GM12891 (cell line): Measurements from ENCODE around the gene SYT5.

ENCODE experiments used
- DNase-seq: peaks from one replicate; pipeline ENCODE4 v3.0.0; 2011; ENCODE audit warnings: low spot score; ENCODE audit not compliant: insufficient read length
- FAIRE-seq: peaks from 2 replicates; lab custom pipeline; 2011; peaks lifted over from hg19 to GRCh38; lab: Jason Lieb, UNC
- PAX5 ChIP-seq: IDR thresholded peaks from 2 replicates; pipeline ENCODE4 v1.6.1; 2011; ENCODE audit warnings: low read length, moderate library complexity, mild to moderate bottlenecking; ENCODE audit not compliant: insufficient read depth, severe bottlenecking
- POLR2A ChIP-seq: IDR thresholded peaks from 2 replicates; pipeline ENCODE4 v1.6.1; 2011; ENCODE audit warnings: low read depth, low read length, control low read depth
- POLR2AphosphoS5 ChIP-seq: IDR thresholded peaks from 2 replicates; pipeline ENCODE4 v1.6.1; 2011; ENCODE audit warnings: low read depth, low read length, control low read depth
- POU2F2 ChIP-seq: IDR thresholded peaks from 2 replicates; pipeline ENCODE4 v1.6.1; 2011; ENCODE audit warnings: low read depth, mild to moderate bottlenecking, control low read depth, low read length, moderate library complexity
- SPI1 ChIP-seq: IDR thresholded peaks from 2 replicates; pipeline ENCODE4 v1.6.1; 2011; ENCODE audit warnings: low read depth, low read length, control low read depth
- TAF1 ChIP-seq: IDR thresholded peaks from 2 replicates; pipeline ENCODE4 v1.6.1; 2011; ENCODE audit warnings: low read depth, low read length, control low read depth

The SYT5 gene

DNA sequence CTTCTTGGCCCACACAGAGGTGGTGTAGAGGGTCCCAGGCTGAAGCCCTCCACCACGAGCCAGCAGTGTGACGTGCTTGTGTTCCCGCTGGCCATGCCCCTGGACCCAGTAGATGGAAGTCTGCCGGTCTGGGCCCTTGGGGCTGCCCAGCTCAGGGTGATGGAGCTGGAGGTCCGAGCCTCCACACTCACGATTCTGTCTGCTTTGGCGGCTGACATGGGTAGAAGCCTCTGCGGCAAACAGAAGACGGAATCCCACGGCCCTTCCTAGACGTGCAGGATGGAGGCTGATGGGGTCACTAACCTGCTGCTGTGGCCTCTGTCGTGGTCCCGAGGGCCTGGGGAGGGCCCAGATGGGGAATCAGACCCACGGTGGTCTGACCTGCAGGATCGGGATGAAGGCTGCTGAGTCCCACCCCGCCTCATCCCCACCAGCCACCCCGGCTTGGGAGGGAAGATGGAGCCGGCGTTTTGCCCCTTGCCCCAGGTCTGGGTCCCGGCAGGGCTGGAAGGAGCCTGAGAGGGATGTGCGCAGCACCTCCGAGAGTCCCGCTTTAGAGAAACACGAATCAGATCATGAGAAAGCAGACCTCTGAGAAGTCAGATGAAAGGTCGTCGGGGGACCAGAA lies 44.1 kb upstream of the SYT5 start:
- TF ChIP-seq POLR2A: no peak
- no peak for DNase-seq
- FAIRE-seq: no peak

DNA sequence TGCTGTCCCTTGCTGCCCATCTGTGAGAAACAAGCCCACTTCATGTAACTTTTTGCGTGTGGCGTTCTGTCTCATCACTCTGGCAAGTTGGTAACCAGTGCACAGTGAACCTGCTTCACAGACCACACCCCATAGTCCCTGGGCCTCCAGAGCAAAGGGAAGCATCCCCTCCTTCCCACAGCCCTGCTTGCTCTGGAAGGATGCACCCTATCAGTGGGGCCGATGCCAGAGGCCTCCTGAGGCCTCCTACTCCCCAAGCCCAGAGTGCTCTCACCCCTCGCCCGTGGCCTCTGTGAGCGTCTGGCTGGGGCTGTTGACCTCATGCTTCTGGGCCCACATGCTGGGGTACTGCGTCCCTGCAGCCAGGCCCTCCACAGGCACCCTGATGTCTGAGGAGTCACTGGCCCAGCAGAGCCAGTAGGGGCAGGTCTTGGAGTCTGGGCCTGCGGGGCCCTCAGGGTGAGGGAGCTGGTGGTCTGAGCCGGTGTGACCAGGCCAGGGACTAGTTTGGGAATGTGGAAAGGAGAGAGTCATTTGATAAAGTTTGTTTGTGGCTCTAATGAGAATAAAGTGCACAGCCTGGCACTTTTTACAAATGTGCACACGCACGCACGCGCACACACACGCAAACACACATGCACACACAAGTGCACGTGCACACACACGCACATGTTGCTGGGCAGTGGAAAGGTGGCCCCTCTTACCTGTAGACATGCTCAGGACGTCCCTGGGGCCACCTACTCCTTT lies 43.4 kb upstream of the SYT5 start:
- FAIRE-seq: no peak
- no peak for TF ChIP-seq PAX5
- no peak for TF ChIP-seq TAF1
- TF ChIP-seq POLR2A: no peak
- TF ChIP-seq POU2F2: no peak
- TF ChIP-seq POLR2AphosphoS5: no peak
- no peak for TF ChIP-seq SPI1

DNA sequence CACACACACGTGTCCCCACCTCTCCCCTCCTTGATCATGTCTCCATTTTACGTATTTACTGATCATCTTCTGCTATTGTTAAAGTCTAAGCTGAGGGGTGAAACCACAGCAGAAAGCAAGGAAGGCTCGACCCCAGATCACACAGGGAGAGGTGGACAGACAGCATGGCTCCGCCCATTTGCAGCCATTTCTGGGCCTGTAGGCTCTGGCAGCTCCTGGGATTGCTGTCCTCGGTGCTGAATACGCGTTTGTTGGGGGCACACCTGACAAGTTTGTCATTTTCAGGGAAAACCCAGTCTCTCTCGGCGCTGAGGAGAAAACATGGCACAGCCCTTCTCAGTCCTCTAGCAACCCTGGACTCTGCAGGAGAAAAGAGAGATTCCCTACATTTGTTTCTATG lies 40.4 kb upstream of the SYT5 start:
- no peak for FAIRE-seq
- DNase-seq: no peak
- no peak for TF ChIP-seq PAX5
- TF ChIP-seq POLR2AphosphoS5: no peak
- TF ChIP-seq SPI1: no peak
- TF ChIP-seq TAF1: no peak
- no peak for TF ChIP-seq POLR2A
- no peak for TF ChIP-seq POU2F2

More for the DNA sequence above, 43.4 kb upstream of the SYT5 start:
- no peak for DNase-seq

DNA sequence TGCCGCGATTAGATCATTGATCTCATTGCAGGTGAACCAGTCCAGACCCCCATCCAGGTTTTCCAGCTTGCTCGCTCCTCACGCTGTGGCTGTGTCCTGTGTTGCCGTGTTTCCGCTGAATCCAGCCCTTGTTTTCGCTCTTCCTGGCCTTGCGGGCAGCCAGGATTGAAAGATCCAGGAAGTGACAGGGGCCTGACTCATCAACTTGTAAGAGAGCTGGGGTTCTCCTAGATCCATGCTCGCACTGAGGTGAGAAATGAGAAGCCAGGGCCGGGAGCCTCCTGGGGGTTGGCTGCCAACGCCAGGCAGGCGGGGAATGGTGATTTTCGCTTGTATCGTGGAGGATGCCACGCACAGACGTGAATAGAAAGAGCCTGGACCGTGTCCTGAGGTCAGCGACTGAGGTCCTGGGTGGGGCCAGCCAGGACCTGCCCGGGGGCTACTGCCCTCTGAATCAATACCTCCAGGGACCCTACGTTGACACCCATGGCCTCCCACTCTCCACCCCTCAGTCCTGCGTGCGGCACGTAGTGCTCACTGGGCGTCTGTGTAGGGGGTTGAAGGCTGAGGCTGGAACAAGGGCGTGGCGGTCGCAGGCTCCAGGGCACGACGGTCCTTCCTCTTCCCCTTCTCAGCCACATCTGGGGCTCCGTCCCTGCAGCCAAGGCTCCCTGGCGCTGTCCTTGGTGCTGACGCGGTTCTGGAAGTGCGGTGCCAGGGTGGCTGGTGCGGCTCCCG lies 36.5 kb upstream of the SYT5 start:
- FAIRE-seq (no peak), DNase-seq (no peak)
- TF ChIP-seq PAX5: no peak
- TF ChIP-seq TAF1: no peak
- no peak for TF ChIP-seq POU2F2
- TF ChIP-seq POLR2AphosphoS5: no peak
- TF ChIP-seq POLR2A: no peak
- no peak for TF ChIP-seq SPI1

DNA sequence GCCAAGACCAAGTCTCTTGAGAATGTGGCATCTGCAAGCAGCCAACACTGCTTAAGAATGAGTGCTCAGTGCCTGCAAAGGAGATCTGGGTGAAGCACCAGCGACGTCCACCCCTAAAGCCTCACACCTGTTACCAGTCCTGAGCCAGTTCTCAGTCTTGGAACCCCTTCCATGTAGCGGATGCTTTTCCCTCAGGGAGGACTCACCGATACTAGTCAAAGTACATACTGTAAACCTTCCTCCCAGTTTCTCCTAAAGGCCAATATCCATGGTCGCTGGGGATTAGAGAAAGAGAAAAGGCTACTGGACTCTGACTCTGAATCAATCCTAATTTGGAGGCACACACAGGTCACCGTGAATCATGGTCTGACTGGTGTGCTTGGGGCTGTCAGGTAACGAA lies 33.5 kb upstream of the SYT5 start:
- no peak for DNase-seq
- no peak for TF ChIP-seq PAX5
- TF ChIP-seq TAF1: no peak
- TF ChIP-seq POLR2AphosphoS5: no peak
- TF ChIP-seq POU2F2: no peak
- no peak for TF ChIP-seq POLR2A
- TF ChIP-seq SPI1: no peak
- no peak for FAIRE-seq

DNA sequence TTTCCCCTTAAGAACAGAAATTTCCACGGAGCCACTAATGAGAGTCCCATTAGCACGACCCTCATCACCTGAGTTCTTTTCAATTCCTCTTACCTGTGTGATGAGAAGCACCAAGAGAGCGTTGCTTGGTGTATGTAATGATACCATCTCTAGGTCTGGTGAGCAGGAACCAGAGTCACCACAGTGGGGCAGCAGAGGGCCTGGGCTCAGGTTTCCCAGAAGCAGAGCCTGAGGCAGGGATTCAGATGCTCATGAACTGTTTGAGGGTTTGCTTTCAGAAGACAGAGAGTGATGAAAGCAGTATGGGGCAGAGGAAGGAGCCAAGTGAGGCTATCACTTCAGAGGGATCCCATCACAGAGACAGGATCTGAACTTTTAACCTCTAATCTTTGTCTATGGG lies 32.4 kb upstream of the SYT5 start:
- no peak for DNase-seq
- TF ChIP-seq SPI1 (no peak), POU2F2 (no peak), POLR2AphosphoS5 (no peak), PAX5 (no peak), TAF1 (no peak), POLR2A (no peak)
- FAIRE-seq: no peak

DNA sequence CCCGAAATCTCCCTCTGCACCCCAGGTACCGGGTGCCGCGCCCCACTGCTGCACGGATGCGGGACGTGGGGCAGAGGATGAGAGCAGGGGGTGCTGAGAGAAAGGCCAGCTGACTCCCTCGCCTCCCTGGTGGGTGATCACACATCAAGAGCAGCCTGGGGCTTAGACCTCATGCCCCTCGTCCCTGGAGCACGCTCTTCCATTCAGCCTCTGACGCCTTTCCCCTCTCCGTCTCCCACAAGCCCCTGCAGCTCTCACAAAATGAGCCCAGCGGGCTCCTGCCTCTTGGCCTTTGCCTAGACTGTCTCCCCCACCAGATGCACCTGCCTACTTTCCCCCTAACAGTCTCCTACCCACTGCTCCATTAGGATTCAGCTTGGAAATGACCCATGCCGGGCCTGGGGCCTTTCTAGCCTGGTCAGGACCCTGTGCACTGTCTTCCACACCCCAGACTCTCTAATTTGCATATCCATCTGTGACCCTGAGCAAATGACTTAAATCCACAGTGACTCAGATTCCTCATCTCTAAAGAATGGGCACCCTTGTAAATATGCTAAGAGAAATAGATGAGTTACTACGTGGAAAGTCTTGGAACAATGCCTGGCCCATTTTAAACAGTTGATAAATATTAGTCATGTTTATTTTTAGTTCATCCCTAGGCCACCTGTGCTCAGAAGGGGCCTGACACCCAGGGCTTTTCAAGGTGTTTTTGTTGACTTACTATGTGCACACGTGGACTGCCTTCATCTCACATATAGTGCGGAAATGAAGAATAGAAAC lies 29.8 kb upstream of the SYT5 start:
- no peak for TF ChIP-seq POLR2AphosphoS5
- no peak for TF ChIP-seq SPI1
- no peak for TF ChIP-seq POU2F2
- no peak for TF ChIP-seq TAF1
- no peak for TF ChIP-seq POLR2A
- TF ChIP-seq PAX5: no peak
- DNase-seq (no peak), FAIRE-seq (no peak)

DNA sequence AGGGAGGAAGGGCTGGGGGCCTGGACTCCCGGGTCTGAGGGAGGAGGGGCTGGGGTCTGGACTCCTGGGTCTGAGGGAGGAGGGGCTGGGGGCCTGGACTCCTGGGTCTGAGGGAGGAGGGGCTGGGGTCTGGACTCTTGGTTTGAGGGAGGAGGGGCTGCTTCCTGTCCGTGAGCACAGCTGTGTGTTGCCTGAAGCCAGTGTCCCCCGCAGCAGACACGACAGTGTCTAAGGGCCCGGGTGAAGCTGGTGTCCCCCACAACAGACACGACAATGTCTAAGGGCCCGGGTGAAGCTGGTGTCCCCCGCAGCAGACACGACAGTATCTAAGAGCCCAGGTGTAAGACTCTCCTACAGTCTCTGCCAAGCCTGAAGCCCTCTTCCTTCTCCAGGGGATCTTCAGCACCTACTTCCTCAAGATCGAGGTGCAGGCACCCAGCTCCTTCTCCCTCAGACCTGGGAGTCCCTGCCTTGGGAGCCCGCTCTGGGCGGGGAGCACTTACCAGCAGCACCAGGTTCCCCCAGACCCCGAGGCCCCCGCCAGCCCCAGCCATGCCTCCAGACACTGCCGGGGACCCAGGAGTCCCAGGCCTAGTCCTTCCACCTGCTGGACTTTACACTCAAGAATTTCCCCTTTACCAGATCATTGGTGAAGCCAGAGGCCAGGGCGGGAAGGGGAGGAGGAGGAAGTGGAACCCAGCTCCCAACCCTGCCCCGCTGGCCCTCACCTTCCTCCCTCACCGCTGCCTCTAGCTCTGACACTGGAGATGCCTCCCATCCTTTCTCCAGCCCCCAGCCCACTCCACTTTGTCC lies 29.0 kb upstream of the SYT5 start, which contains the start of gene PTPRH:
Gene PTPRH (minus strand): TSS at position 622 of the 813 bp plus-strand sequence. CDS start 68 bp downstream, at position 554.
- no peak for DNase-seq
- TF ChIP-seq SPI1: no peak
- TF ChIP-seq POU2F2: no peak
- TF ChIP-seq TAF1: no peak
- TF ChIP-seq POLR2AphosphoS5: no peak
- no peak for TF ChIP-seq POLR2A
- TF ChIP-seq PAX5: no peak
- no peak for FAIRE-seq
